SK-MEL-5 (cell line): Measurements from ENCODE around the gene FRMD4A. TPM values are rescaled to one million over a fixed set of nuclear protein-coding genes. Genes with fewer than 3 reads are reported as not detected.
A peak's percentile ranks its signal among the peaks of the same experiment; 100 is the strongest.

ENCODE experiments used
- DNase-seq: peaks from one replicate; pipeline ENCODE4 v3.0.0-alpha.2; 2016; ENCODE audit warnings: low read depth, low spot score
- in situ Hi-C: cut with HindIII; loops from 2 replicates; pipeline ENCODE4 v1.10.0; 2016; ENCODE audit warnings: low sequenced_read_pairs, high pct_unique_total_duplicates, low pct_unique_long_range_greater_than_20kb
- total RNA-seq: library from RNA; depleted of rRNA; stranded (reverse); fragments of >200 nt; shearing (Covaris generic); gene quantifications from 2 replicates; pipeline ENCODE4 v1.2.3, GENCODE V29; 2014

The FRMD4A gene
- total RNA-seq, 1 experiment from 2014 or later = 9.9 TPM

- in situ Hi-C loops = no loop called here
- DNase-seq = no peak
Observed at GRCh38 chr10:13669901-13670300, 660.8 kb downstream of the FRMD4A start.

DNA sequence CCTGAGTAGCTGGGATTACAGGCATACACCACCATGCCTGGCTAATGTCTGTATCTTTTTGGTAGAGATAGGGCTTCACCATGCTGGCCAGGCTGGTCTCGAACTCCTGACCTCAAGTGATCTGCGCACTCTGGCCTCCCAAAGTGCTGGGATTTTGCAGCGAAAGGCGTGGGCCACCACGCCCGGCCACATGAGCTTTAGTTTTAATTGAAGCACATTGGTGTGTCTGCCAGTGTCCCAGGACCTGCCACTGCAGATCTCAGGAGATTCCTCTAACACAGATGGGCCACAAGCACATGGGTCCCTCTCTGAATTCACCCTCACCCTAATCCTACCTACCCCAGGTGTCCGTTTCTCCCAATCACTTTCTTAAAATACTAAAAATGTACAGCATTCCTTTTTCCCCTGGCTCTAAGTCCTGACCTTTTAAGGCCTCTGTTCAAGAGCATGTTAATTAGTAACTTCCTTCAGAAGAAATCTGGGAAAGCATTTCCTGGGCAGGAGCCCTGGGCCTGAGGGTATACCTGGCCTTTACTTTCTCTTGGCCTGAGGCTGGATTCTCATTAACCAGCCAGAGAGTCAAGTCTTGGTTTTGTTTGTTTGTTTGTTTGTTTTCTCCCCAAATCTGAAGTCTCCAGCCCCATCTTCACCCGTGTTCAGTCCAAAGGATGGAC lies 661.4 kb downstream of the FRMD4A start:
- DNase-seq = no peak
- in situ Hi-C loops = no loop called here

DNA sequence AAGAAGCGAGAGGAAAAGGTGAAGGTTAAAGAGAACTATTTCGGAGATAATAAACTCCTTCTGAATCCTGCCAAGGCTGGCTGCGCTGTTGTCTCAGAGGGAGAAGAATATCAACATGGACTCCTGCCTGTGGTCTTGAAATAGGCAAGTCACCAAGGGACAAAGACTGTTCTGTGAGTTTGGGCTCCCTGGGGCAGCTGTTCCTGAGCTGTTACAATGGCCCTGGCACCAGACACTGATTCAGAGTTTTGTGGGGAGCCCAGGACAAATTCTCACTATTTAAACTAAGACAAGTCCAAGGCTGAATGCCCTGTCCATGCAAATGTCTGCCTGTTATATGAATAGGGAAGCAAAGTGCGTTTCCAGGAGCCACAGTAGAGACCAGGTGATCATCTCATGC lies 662.6 kb downstream of the FRMD4A start:
- in situ Hi-C loops = no loop called here
- DNase-seq = no peak

GRCh38 chr10:13665516-13666262 lies 665.0 kb downstream of the FRMD4A start:
- in situ Hi-C loops = no loop called here
- no peak for DNase-seq

- in situ Hi-C loops = no loop called here
- no peak for DNase-seq
Observed at GRCh38 chr10:13661256-13661655, 669.5 kb downstream of the FRMD4A start.

DNA sequence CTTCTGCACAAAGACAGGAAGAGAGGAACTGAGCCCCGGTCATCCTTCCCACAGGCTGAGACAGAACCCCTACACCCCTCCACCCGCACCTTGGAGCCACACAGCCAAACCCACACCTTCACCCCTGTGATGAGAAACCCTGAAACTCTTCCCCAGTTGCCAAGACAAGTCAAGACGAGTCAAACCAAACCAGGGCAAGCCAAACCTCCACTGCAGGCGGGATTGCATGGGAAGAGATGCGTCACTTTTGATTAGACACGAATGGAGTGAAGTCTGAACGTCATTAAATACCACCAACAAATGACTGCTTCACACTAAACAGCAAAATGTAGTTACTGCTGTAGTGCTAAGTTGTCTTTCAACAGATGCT lies 670.2 kb downstream of the FRMD4A start:
- DNase-seq = no peak
- in situ Hi-C loops = no loop called here

DNA sequence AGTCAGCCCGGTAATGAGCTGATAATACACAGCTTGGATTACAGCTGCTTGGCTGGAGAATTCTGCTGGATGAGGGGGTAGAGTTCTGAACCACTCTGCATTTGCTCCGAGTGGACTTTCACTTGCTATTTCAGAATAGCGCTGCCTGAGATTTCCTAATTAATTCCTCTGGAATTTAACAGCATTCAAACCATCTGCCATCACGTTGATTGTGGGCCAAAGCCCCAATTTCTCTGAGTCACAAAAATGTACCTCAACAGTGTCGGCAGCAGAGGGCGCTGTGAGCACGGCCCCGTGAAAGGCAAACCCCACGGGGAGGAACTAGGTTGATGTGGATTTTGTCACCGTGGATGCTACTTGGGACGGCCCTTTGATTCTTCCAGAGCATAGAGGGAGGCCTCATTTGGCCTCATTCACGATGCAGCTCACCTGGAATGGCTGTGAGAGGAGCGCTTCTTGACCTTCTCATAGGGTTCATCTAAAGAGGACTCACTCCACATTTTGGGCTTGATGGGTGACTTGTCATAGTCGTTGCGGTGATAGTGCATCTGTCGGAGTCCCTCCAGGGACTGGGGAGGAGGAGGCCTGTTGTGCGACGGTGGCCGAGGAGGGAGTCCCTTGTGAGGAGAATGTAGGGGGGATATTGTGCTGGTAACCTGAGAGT lies 670.7 kb downstream of the FRMD4A start:
- DNase-seq = peak; percentile 59
- in situ Hi-C loops = no loop called here

GRCh38 chr10:13658871-13659685 lies 671.6 kb downstream of the FRMD4A start:
- in situ Hi-C loops = no loop called here
- no peak for DNase-seq

DNA sequence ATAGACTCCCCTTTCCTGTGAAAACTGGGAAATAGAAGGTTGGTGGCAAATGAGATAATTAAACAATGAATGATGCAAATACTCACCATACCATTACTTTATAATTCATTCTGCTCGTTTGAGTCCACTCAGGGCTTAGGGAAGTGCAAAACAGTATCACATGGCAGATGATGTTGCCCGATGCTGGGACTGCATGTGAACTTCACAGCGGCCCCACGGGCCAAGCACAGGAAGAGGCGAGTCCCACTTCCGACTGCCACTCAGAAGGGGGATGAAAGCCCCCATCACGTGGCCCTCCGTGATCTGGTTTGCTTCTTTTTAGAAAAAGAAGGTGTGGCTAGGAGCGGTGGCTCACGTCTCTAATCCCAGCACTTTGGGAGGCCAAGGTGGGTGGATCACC lies 672.5 kb downstream of the FRMD4A start:
- in situ Hi-C loops = no loop called here
- DNase-seq = no peak

- no peak for DNase-seq
- in situ Hi-C loops = no loop called here
Observed at GRCh38 chr10:13657101-13657680, 673.5 kb downstream of the FRMD4A start.

DNA sequence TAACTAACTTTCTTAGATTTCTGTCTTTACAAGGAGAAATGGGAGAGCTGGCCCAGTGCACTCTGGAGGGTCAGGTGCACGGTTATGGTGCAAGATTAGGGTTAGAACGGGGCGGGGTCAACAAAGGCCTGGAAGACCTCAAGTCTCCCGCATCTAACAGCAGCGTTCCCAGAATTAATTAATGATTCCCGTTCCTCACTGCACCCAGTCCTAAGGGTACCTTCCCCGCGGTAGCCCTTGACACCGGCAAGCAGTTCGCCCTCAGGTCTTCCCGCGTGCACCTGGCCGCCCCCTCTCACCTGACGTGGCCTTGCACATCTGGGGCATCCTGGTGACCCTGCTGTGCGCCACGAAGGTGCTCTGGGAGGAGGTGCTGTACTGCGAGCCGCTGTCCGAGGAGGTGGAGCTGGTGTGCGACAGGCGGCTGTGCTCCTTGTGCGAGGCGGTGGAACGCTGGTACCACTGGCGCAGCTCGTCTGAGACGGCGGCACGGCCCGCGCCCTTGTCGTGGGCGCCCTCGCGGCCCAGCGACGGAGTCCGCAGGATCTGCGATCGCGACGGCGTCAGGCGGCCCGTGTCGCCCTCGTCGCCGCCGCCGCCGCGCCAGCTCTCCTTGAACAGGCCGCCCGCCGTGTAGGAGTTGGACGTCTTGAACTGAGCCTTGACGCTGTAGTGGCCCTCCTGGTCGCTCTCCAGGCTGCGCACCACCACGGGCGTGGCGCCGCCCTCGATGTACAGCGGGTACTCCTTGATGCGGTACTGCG lies 674.2 kb downstream of the FRMD4A start:
- in situ Hi-C loops = no loop called here
- DNase-seq = no peak

GRCh38 chr10:13654846-13655245 lies 675.9 kb downstream of the FRMD4A start:
- no peak for DNase-seq
- in situ Hi-C loops = no loop called here

- DNase-seq = no peak
- in situ Hi-C loops = no loop called here
Observed at GRCh38 chr10:13654118-13654830, 676.5 kb downstream of the FRMD4A start.

DNA sequence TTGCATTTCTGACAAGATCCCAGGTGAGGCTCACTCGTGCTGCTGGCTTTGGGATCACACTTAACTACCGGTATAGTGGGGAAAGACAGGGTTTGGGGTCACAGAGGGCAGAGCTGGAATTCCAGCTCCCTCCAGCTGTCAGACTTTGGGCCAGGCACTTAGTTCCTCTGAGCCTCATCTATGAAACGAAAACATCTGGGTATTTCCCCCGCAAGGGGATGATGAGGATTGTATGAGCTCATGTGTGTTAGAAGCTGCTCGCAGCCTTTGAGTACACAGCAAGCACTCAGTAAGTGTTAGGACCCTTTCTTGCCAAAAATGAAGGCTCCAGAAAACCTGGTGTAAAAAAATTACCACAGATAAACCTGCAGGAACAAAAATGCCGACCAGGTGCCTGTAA lies 677.9 kb downstream of the FRMD4A start:
- in situ Hi-C loops = no loop called here

GRCh38 chr10:13651969-13652720 lies 678.6 kb downstream of the FRMD4A start:
- no peak for DNase-seq
- in situ Hi-C loops = no loop called here

More for the DNA sequence above, 677.9 kb downstream of the FRMD4A start:
- no peak for DNase-seq

DNA sequence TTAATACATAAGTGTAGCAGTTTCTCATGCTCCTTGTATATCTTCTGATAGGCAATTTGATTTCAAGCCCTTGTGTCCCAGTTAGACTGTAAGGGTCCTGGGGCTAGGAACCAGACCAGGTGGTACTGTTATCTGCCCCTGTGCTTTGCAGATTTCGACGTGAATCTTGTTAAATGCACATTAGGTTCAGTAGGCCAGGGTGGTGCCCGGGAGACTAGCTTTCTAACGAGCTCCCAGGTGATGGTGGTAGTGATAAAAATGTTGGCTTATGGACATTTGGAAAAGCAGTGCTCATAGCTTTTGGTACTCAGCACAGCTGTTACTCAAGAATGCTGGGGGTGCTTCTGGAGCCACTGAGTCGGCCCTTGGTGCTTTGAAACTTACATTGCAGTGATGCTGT lies 679.8 kb downstream of the FRMD4A start:
- in situ Hi-C loops = no loop called here
- DNase-seq = no peak
